ENCODE results near the gene KREMEN1.

Gene KREMEN1

GRCh38 chr22:29190051-29190450 is 117.2 kb downstream of the KREMEN1 start:
- no peak for DNase-seq (ENCODE audit: low read depth in 2 of 2)

GRCh38 chr22:29190918-29191317 is 118.1 kb downstream of the KREMEN1 start:
- DNase-seq (ENCODE audit: low read depth in 2 of 2), result no peak

- no peak for DNase-seq (ENCODE audit: low read depth in 2 of 2)
These were observed 120.2 kb downstream of the KREMEN1 start for GRCh38 chr22:29193021-29193420.

- no peak for DNase-seq (ENCODE audit: low read depth in 2 of 2)
These were observed 121.3 kb downstream of the KREMEN1 start for GRCh38 chr22:29194184-29194583.

- no peak for DNase-seq (ENCODE audit: low read depth in 2 of 2)
These were observed 122.5 kb downstream of the KREMEN1 start for GRCh38 chr22:29195118-29195963.

GRCh38 chr22:29195964-29196666 is 123.3 kb downstream of the KREMEN1 start:
- DNase-seq (ENCODE audit: low read depth in 2 of 2), result no peak

GRCh38 chr22:29197096-29197495 is 124.3 kb downstream of the KREMEN1 start:
- no peak for DNase-seq (ENCODE audit: low read depth in 2 of 2)

- DNase-seq (ENCODE audit: low read depth in 2 of 2), result no peak
These were observed 125.4 kb downstream of the KREMEN1 start for GRCh38 chr22:29198240-29198639.

- DNase-seq (ENCODE audit: low read depth in 2 of 2), result no peak
These were observed 127.0 kb downstream of the KREMEN1 start for GRCh38 chr22:29199702-29200400.

- DNase-seq (ENCODE audit: low read depth in 2 of 2), result no peak
These were observed 128.1 kb downstream of the KREMEN1 start for GRCh38 chr22:29200901-29201300.

- DNase-seq (ENCODE audit: low read depth in 2 of 2), result no peak
These were observed 128.9 kb downstream of the KREMEN1 start for GRCh38 chr22:29201782-29202181.

GRCh38 chr22:29202212-29203192 is 129.7 kb downstream of the KREMEN1 start:
- DNase-seq (ENCODE audit: low read depth in 2 of 2), result peak; percentile 43 to 57

- DNase-seq (ENCODE audit: low read depth in 2 of 2), result no peak
These were observed 130.9 kb downstream of the KREMEN1 start for GRCh38 chr22:29203488-29204454.

GRCh38 chr22:29204455-29205183 is 131.8 kb downstream of the KREMEN1 start:
- no peak for DNase-seq (ENCODE audit: low read depth in 2 of 2)

- DNase-seq (ENCODE audit: low read depth in 2 of 2), result no peak
These were observed 132.4 kb downstream of the KREMEN1 start for GRCh38 chr22:29205252-29205593.

GRCh38 chr22:29205594-29206371 is 132.9 kb downstream of the KREMEN1 start, which contains the start of gene EMID1:
Gene EMID1, plus strand, starts transcription at chr22:29205896. Its CDS starts 143 bp downstream, at chr22:29206039.
- DNase-seq (ENCODE audit: low read depth in 2 of 2), result peak in 1 of 2 donors; percentile 7

GRCh38 chr22:29206372-29207242 is 133.8 kb downstream of the KREMEN1 start:
- DNase-seq (ENCODE audit: low read depth in 2 of 2), result no peak

- no peak for DNase-seq (ENCODE audit: low read depth in 2 of 2)
These were observed 134.4 kb downstream of the KREMEN1 start for GRCh38 chr22:29207243-29207550.
